HepG2 (cell line): Measurements from ENCODE around the gene EXOC6B. TPM values are rescaled to one million over a fixed set of nuclear protein-coding genes. Genes with fewer than 3 reads are reported as not detected.

Experiments
- ATF4 ChIP-seq, 2 experiments: fragments of 450-650 bp in 1 of 2; sonication (generic) in 1 of 2; formaldehyde crosslinking; IDR thresholded peaks; 2 replicates each; pipeline versions ENCODE4 v1.5.0 to v1.8.0; 2020 to 2022; ENCODE audit warnings: mild to moderate bottlenecking in 1 of 2, missing genetic modification reagents in 1 of 2
- EZH2 ChIP-seq: conservative IDR thresholded peaks from 2 replicates; pipeline ENCODE4 v1.6.1; 2012; ENCODE audit warnings: mild to moderate bottlenecking, low read depth, low read length, moderate library complexity
- MLLT10 ChIP-seq: sonication (generic); formaldehyde crosslinking; IDR thresholded peaks from 2 replicates; pipeline ENCODE4 v1.4.0; 2020; ENCODE audit warnings: missing genetic modification reagents
- MTF2 ChIP-seq: sonication (generic); formaldehyde crosslinking; IDR thresholded peaks from 2 replicates; pipeline ENCODE4 v1.5.0; 2020; ENCODE audit warnings: missing genetic modification reagents, borderline replicate concordance
- NCOA5 ChIP-seq: sonication (generic); formaldehyde crosslinking; IDR thresholded peaks from 2 replicates; pipeline ENCODE4 v1.4.0; 2020; ENCODE audit warnings: missing genetic modification reagents
- NCOR1 ChIP-seq: fragments of 200-600 bp; sonication (generic); IDR thresholded peaks from 2 replicates; pipeline ENCODE4 v1.7.0; 2017; ENCODE audit warnings: antibody characterized with exemption, low read length, borderline replicate concordance
- NR0B2 ChIP-seq: sonication (generic); formaldehyde crosslinking; IDR thresholded peaks from 2 replicates; pipeline ENCODE4 v1.4.0; 2020; ENCODE audit warnings: mild to moderate bottlenecking, missing genetic modification reagents
- POGK ChIP-seq: sonication (generic); formaldehyde crosslinking; conservative IDR thresholded peaks from 2 replicates; pipeline ENCODE4 v1.8.0; 2022; ENCODE audit warnings: mild to moderate bottlenecking, moderate library complexity, missing genetic modification reagents
- REL ChIP-seq: sonication (generic); formaldehyde crosslinking; conservative IDR thresholded peaks from 2 replicates; pipeline ENCODE4 v1.8.0; 2022; ENCODE audit warnings: mild to moderate bottlenecking, missing genetic modification reagents, moderate library complexity
- SRSF1 ChIP-seq: fragments of 200-400 bp; formaldehyde crosslinking; optimal IDR thresholded peaks from 2 replicates; pipeline ENCODE3; 2017; ENCODE audit warnings: mild to moderate bottlenecking, low read depth, low read length, moderate library complexity
- UBTF ChIP-seq: sonication (generic); formaldehyde crosslinking; IDR thresholded peaks from 2 replicates; pipeline ENCODE4 v1.4.0; 2020; ENCODE audit warnings: mild to moderate bottlenecking, missing genetic modification reagents
- XBP1 ChIP-seq: sonication (generic); formaldehyde crosslinking; IDR thresholded peaks from 2 replicates; pipeline ENCODE4 v1.5.0; 2020; ENCODE audit warnings: missing genetic modification reagents
- ZC3H13 ChIP-seq: sonication (generic); formaldehyde crosslinking; IDR thresholded peaks from 2 replicates; pipeline ENCODE4 v1.8.1; 2023; ENCODE audit warnings: mild to moderate bottlenecking, missing genetic modification reagents, moderate library complexity
- ZHX1 ChIP-seq: sonication (generic); formaldehyde crosslinking; IDR thresholded peaks from 2 replicates; pipeline ENCODE4 v1.8.1; 2022; ENCODE audit warnings: low read depth, mild to moderate bottlenecking, missing genetic modification reagents
- ZNF205 ChIP-seq: IDR thresholded peaks from 2 replicates; pipeline ENCODE4 v1.6.1; 2018; ENCODE audit warnings: missing biosample characterization, missing genetic modification reagents
- ZNF629 ChIP-seq: sonication (generic); formaldehyde crosslinking; conservative IDR thresholded peaks from 2 replicates; pipeline ENCODE4 v1.5.0; 2020; ENCODE audit warnings: missing genetic modification reagents
- ZNF879 ChIP-seq: sonication (generic); formaldehyde crosslinking; IDR thresholded peaks from 2 replicates; pipeline ENCODE4 v1.8.1; 2023; ENCODE audit warnings: missing genetic modification reagents
- ZUFSP ChIP-seq: sonication (generic); formaldehyde crosslinking; IDR thresholded peaks from 2 replicates; pipeline ENCODE4 v1.9.0; 2021; ENCODE audit warnings: missing genetic modification reagents, mild to moderate bottlenecking, borderline replicate concordance
- polyA plus RNA-seq, 8 experiments: library from polyadenylated mRNA; depleted of rRNA in 3 of 8; stranded (reverse) in 7 of 8; unstranded in 1 of 8; fragments of >200 nt; fragmentation: Illumina TruSeq in 4 of 8; extraction: Trizol in 4 of 8; gene quantifications; 2 replicates each; pipeline versions ENCODE4 v1.2.1 to v1.2.3, GENCODE V29; 2011 to 2016; ENCODE audit warnings: low read depth in 4 of 8, missing spikeins in 1 of 8, mixed read lengths in 1 of 8; ENCODE audit not compliant: insufficient read depth in 1 of 8
- total RNA-seq, 5 experiments: library from RNA; depleted of rRNA; stranded (reverse); fragments of >200 nt; fragmentation: Illumina TruSeq; extraction: Trizol; gene quantifications; 2 replicates each; pipeline ENCODE4 v1.2.3, GENCODE V29; 2016; ENCODE audit warnings: low read depth in 1 of 5

Gene EXOC6B
- total and polyA plus RNA-seq, 2 of the 13 experiments (the other 11 are each of a cell fraction or from before 2014, with no cell fraction given): 9.1 to 15.9 TPM

GRCh38 chr2:72144632-72145288 is 681.1 kb downstream of the EXOC6B start (continued):
- TF ChIP-seq ATF4 (CRISPR knock-in tag; IDR thresholded peaks at IDR 0.05) (no peak), NCOR1 (no peak), NR0B2 (CRISPR knock-in tag) (no peak), REL (CRISPR knock-in tag) (no peak), ZUFSP (CRISPR knock-in tag) (no peak), XBP1 (CRISPR knock-in tag) (no peak), ZNF629 (no peak), MTF2 (CRISPR knock-in tag) (peak; percentile 95), UBTF (peak; percentile 55; the same call in 1 of the 2 replicates), ZHX1 (CRISPR knock-in tag) (no peak), ZNF205 (no peak), POGK (CRISPR knock-in tag) (no peak), ZNF879 (CRISPR knock-in tag) (no peak), EZH2 (peak; percentile 98), NCOA5 (CRISPR knock-in tag) (no peak), MLLT10 (no peak), ZC3H13 (CRISPR knock-in tag) (no peak), SRSF1 (no peak)
